Fibroblast of lung (primary cell): Measurements from ENCODE around the gene DDX28. TPM values are rescaled to one million over a fixed set of nuclear protein-coding genes. Genes with fewer than 3 reads are reported as not detected.
"Not testable (repeated sequence)": the region's sequence is repeated elsewhere in the genome, so short reads cannot be mapped to it uniquely, and the experiment has no call there.

ENCODE experiments used
- DNase-seq, 2 donors: peaks; one replicate each; pipeline versions ENCODE4 v3.0.0 to v3.0.0-alpha.2; 2010; ENCODE audit warnings: low read depth in 2 of 2
- H2AFZ ChIP-seq: 2 replicates; pipeline ENCODE4 v1.5.1; 2012; ENCODE audit warnings: low read length, control low read depth, inconsistent platforms
- H3K27ac ChIP-seq: 2 replicates; pipeline ENCODE4 v1.5.1; 2011; ENCODE audit warnings: low read length, control low read depth; ENCODE audit not compliant: insufficient read depth
- H3K27me3 ChIP-seq: 2 replicates; pipeline ENCODE4 v1.5.1; 2011; ENCODE audit warnings: mild to moderate bottlenecking, low read length; ENCODE audit not compliant: control insufficient read depth, insufficient read depth
- H3K36me3 ChIP-seq: 2 replicates; pipeline ENCODE4 v1.5.1; 2011; ENCODE audit warnings: low read length; ENCODE audit not compliant: control insufficient read depth, insufficient read depth
- H3K4me1 ChIP-seq: 2 replicates; pipeline ENCODE4 v1.5.1; 2011; ENCODE audit warnings: low read length; ENCODE audit not compliant: control insufficient read depth, insufficient read depth; ENCODE audit errors: extremely low read depth
- H3K4me2 ChIP-seq: 2 replicates; pipeline ENCODE4 v1.5.1; 2011; ENCODE audit warnings: low read length, control low read depth; ENCODE audit not compliant: insufficient read depth; ENCODE audit errors: extremely low read depth
- H3K4me3 ChIP-seq, 4 experiments: fragments of 200-600 bp in 1 of 4; sonication (generic) in 1 of 4; replicated peaks in 1 of 4; 2 replicates each; pipeline ENCODE4 v1.5.1; 2011 to 2016; ENCODE audit warnings: low read length in 4 of 4, low read depth in 3 of 4, mild to moderate bottlenecking in 3 of 4, control low read depth in 2 of 4, inconsistent platforms in 1 of 4, mixed read lengths in 1 of 4; ENCODE audit not compliant: insufficient read depth in 1 of 4; ENCODE audit errors: control extremely low read depth in 1 of 4
- H3K79me2 ChIP-seq: 2 replicates; pipeline ENCODE4 v1.5.1; 2012; ENCODE audit warnings: mild to moderate bottlenecking, low read length, inconsistent platforms; ENCODE audit not compliant: control insufficient read depth, insufficient read depth
- H3K9ac ChIP-seq: 2 replicates; pipeline ENCODE4 v1.5.1; 2011; ENCODE audit warnings: mild to moderate bottlenecking, low read length, control low read depth; ENCODE audit not compliant: insufficient read depth
- H3K9me3 ChIP-seq: 2 replicates; pipeline ENCODE4 v1.5.1; 2012; ENCODE audit warnings: low read depth, low read length; ENCODE audit not compliant: control insufficient read depth, insufficient read depth
- H4K20me1 ChIP-seq: 2 replicates; pipeline ENCODE4 v1.5.1; 2011; ENCODE audit warnings: low read length; ENCODE audit not compliant: control insufficient read depth, insufficient read depth; ENCODE audit errors: extremely low read depth
- CTCF ChIP-seq, 2 donors: IDR thresholded peaks in 1 of 2; conservative IDR thresholded peaks in 1 of 2; 1 replicate in 1 of 2; 2 replicates in 1 of 2; pipeline ENCODE4 v1.5.1; 2011 to 2012; ENCODE audit warnings: low read length in 2 of 2, control low read depth in 1 of 2, inconsistent platforms in 1 of 2, low read depth in 1 of 2, mild to moderate bottlenecking in 1 of 2
- EZH2 ChIP-seq: IDR thresholded peaks from 2 replicates; pipeline ENCODE4 v1.5.1; 2012; ENCODE audit warnings: low read length, control low read depth, mild to moderate bottlenecking; ENCODE audit errors: missing control alignments
- polyA plus RNA-seq, 2 donors: library from polyadenylated mRNA; depleted of rRNA in 1 of 2; stranded (reverse) in 1 of 2; unstranded in 1 of 2; fragments of >200 nt; gene quantifications; 2 replicates each; pipeline ENCODE4 v1.2.1, GENCODE V29; 2011 to 2012; ENCODE audit warnings: missing spikeins in 1 of 2
- total RNA-seq: library from RNA; depleted of rRNA; stranded (reverse); fragments of >200 nt; gene quantifications from 2 replicates; pipeline ENCODE4 v1.2.1, GENCODE V29; 2014

The DDX28 gene
- total and polyA plus RNA-seq, 2 donors (not counting 1 experiment from before 2014, with no cell fraction given), result 5.3 to 10.7 TPM

DNA sequence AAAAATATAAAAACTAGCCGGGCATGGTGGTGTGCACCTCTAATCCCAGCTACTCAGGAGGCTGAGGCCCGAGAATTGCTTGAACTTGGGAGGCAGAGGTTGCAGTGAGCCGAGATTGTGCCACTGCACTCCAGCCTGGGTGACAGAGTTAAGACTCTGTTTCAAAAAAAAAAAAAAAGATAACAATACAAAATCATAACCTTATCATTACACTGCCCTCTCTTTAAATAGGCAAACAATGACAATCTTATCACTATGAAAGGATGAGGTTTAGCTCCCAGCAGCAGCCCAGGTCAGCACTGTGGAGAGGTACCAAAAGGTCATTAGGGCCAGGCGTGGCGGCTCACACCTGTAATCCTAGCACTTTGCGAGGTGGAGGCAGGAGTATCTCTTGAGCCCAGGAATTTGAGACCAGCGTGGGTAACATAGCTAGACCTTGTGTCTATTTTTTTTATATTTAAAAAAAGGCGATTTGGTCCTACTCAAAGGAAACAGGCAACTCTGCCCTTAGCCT lies 3.8 kb downstream of the DDX28 start:
- H2AFZ ChIP-seq, result no peak overlapping the region
- peaks cover 25% of the 10 kb centered on the region for H3K79me2 ChIP-seq
- H3K9me3 ChIP-seq, result no peaks in the 10 kb centered on the region
- peaks cover 10% of the 10 kb centered on the region for H3K4me1 ChIP-seq
- H3K9ac ChIP-seq, result no peak overlapping the region
- no peak for DNase-seq
- TF ChIP-seq CTCF (conservative IDR thresholded peaks at IDR 0.05 in 1 of 2, IDR thresholded peaks at IDR 0.05 in 1 of 2; ENCODE audit: low read depth in 1 of 2, low read length in 2 of 2) (no peak), EZH2 (no peak)
- H3K27ac ChIP-seq, result no peak overlapping the region
- no peaks in the 10 kb centered on the region for H3K36me3 ChIP-seq
- H4K20me1 ChIP-seq, result no peaks in the 10 kb centered on the region
- H3K27me3 ChIP-seq, result no peaks in the 10 kb centered on the region
- no peak overlapping the region for H3K4me3 ChIP-seq
- H3K4me2 ChIP-seq, result no peak overlapping the region

DNA sequence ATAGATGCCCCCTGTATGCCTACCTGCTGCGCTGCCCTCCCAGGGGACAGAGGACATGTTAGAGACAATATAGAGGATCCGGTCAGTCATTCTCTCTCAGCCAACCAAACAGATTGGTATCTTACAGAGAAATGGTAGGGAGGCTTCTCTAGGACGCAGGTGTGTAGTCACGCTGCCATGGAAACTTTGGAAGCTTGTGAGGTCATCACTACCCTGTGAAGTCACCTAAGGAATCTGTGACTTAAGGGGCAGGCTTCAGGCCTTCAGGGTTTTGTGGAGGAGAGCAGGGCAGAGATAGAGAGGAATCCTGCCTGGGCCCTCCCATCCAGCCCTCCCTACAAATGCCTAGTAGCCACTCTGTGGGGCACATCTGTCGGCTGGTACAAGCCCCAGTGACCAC lies 7.4 kb downstream of the DDX28 start, which contains the start of gene DPEP2NB:
DPEP2NB (minus strand) TSS at position 231 of the 400 bp plus-strand sequence; CDS start at position 90, 141 bp downstream.
- Histone ChIP-seq H3K27ac (no peak within 1 kb of the TSS), H3K79me2 (no peaks in the 10 kb centered on the region), H3K4me2 (no peak within 1 kb of the TSS), H3K9ac (no peak within 1 kb of the TSS), H3K27me3 (no peaks in the 10 kb centered on the region), H3K9me3 (no peaks in the 10 kb centered on the region), H3K36me3 (no peaks in the 10 kb centered on the region), H4K20me1 (no peaks in the 10 kb centered on the region), H3K4me1 (no peaks in the 10 kb centered on the region), H2AFZ (no peak within 1 kb of the TSS), H3K4me3 (no peak within 1 kb of the TSS)
- no peak for DNase-seq
- TF ChIP-seq CTCF (conservative IDR thresholded peaks at IDR 0.05 in 1 of 2, IDR thresholded peaks at IDR 0.05 in 1 of 2; ENCODE audit: low read depth in 1 of 2, low read length in 2 of 2) (no peak), EZH2 (no peak)

DNA sequence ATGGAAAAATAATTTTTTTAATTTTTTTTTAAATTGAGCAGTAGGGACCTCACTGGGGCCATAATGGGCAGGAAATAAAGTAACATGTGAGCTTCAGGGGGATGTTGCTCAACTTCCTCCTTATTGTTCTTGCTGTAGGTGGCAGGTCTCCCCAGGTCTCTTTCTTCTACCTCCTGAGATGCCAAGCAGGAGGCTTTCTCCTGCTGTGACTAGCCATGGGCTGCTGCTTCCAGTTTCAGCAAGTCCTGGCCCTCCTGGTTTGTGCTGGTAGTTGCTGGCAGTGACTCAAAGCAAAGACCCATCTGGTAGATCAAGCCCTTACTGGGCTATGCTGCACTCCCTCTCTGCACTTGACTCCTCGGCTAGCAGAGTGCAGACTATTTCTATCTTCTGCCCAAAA lies 9.6 kb downstream of the DDX28 start:
- no peak for DNase-seq
- TF ChIP-seq CTCF (conservative IDR thresholded peaks at IDR 0.05 in 1 of 2, IDR thresholded peaks at IDR 0.05 in 1 of 2; ENCODE audit: low read depth in 1 of 2, low read length in 2 of 2), result no peak
- no peak for TF ChIP-seq EZH2
- Histone ChIP-seq H3K4me1 (no peaks in the 10 kb centered on the region), H3K4me2 (no peak overlapping the region), H3K36me3 (no peaks in the 10 kb centered on the region), H3K27me3 (no peaks in the 10 kb centered on the region), H3K27ac (no peak overlapping the region), H3K9ac (no peak overlapping the region), H4K20me1 (no peaks in the 10 kb centered on the region), H3K4me3 (no peak overlapping the region), H3K79me2 (no peaks in the 10 kb centered on the region), H2AFZ (no peak overlapping the region), H3K9me3 (no peaks in the 10 kb centered on the region)

DNA sequence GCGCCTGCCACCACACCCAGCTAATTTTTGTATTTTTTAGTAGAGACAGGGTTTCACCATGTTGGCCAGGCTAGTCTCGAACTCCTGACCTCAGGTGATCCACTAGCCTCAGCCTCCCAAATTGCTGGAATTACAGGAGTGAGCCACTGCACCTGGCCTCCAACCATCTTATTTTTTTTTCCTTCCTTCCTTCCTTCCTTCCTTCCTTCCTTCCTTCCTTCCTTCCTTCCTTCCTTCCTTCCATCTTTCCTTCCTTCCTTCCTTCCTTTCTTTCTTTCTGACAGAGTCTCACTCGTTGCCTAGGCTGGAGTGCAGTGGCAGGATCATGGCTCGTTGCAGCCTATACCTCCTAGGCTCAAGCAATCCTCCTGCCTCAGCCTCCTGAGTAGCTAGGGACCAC lies 13.2 kb downstream of the DDX28 start:
- H3K79me2 ChIP-seq, DNase-seq, H3K4me2 ChIP-seq, H3K9ac ChIP-seq, H3K36me3 ChIP-seq, H3K4me1 ChIP-seq, H3K27ac ChIP-seq, H3K9me3 ChIP-seq, H3K27me3 ChIP-seq, H4K20me1 ChIP-seq, H3K4me3 ChIP-seq, H2AFZ ChIP-seq: not testable (repeated sequence)
